SK-N-SH treated with all-trans-retinoic acid at 6 μM for 48 hours (cell line): ENCODE data around the gene DCAF7.

ENCODE experiments used
- ATAC-seq: fragments of 200-7000 bp; cut with Tn5 transposase; 3 replicates; pipeline ENCODE4 v1.9.1; 2020; ENCODE audit warnings: mild to moderate bottlenecking, moderate library complexity
- ARNTL ChIP-seq: fragments of 450-650 bp; formaldehyde crosslinking; IDR thresholded peaks from 2 replicates; pipeline ENCODE4 v1.5.0; 2020; ENCODE audit warnings: low read depth, mild to moderate bottlenecking, moderate library complexity, borderline replicate concordance
- BACH2 ChIP-seq: fragments of 250-450 bp; sonication (Bioruptor Pico); IDR thresholded peaks from 2 replicates; pipeline ENCODE4 v1.9.0; 2021; ENCODE audit warnings: mild to moderate bottlenecking, borderline replicate concordance
- CSDC2 ChIP-seq: fragments of 250-450 bp; sonication (Bioruptor Pico); IDR thresholded peaks from 2 replicates; pipeline ENCODE4 v1.5.0; 2020; ENCODE audit warnings: mild to moderate bottlenecking, moderate library complexity
- ESRRG ChIP-seq: fragments of 250-450 bp; sonication (Bioruptor Pico); IDR thresholded peaks from 2 replicates; pipeline ENCODE4 v1.6.1; 2021; ENCODE audit warnings: mild to moderate bottlenecking
- GLIS3 ChIP-seq: fragments of 250-450 bp; sonication (Bioruptor Pico); IDR thresholded peaks from 2 replicates; pipeline ENCODE4 v1.5.0; 2020; ENCODE audit warnings: mild to moderate bottlenecking, moderate library complexity
- OSR1 ChIP-seq: fragments of 250-450 bp; sonication (Bioruptor Pico); IDR thresholded peaks from 2 replicates; pipeline ENCODE4 v1.8.0; 2022; ENCODE audit warnings: moderate library complexity, mild to moderate bottlenecking, inconsistent platforms
- PPARA ChIP-seq: fragments of 250-450 bp; sonication (Bioruptor Pico); IDR thresholded peaks from 2 replicates; pipeline ENCODE4 v1.5.0; 2020; ENCODE audit warnings: mild to moderate bottlenecking, borderline replicate concordance
- RARB ChIP-seq: fragments of 250-450 bp; sonication (Bioruptor Pico); IDR thresholded peaks from 2 replicates; pipeline ENCODE4 v1.8.0; 2021; ENCODE audit warnings: mild to moderate bottlenecking, moderate library complexity
- SNAI2 ChIP-seq: fragments of 250-450 bp; sonication (Bioruptor Pico); IDR thresholded peaks from 2 replicates; pipeline ENCODE4 v1.5.0; 2020; ENCODE audit warnings: mild to moderate bottlenecking, moderate library complexity
- TCF4 ChIP-seq: fragments of 250-450 bp; sonication (Bioruptor Pico); IDR thresholded peaks from 2 replicates; pipeline ENCODE4 v1.8.0; 2021; ENCODE audit warnings: mild to moderate bottlenecking, moderate library complexity, borderline replicate concordance
- TOX ChIP-seq: fragments of 250-450 bp; sonication (Bioruptor Pico); IDR thresholded peaks from 2 replicates; pipeline ENCODE4 v1.8.0; 2021; ENCODE audit warnings: mild to moderate bottlenecking, moderate library complexity, borderline replicate concordance
- TSHZ2 ChIP-seq: fragments of 250-450 bp; sonication (Bioruptor Pico); IDR thresholded peaks from 2 replicates; pipeline ENCODE4 v1.5.0; 2020; ENCODE audit warnings: mild to moderate bottlenecking, moderate library complexity
- ZC3H10 ChIP-seq: fragments of 250-450 bp; sonication (Bioruptor Pico); IDR thresholded peaks from 2 replicates; pipeline ENCODE4 v1.5.1; 2021; ENCODE audit warnings: mild to moderate bottlenecking, moderate library complexity
- ZFP3 ChIP-seq: fragments of 250-450 bp; sonication (Bioruptor Pico); IDR thresholded peaks from 2 replicates; pipeline ENCODE4 v1.5.0; 2020; ENCODE audit warnings: mild to moderate bottlenecking, moderate library complexity
- ZFP30 ChIP-seq: fragments of 450-650 bp; formaldehyde crosslinking; IDR thresholded peaks from 2 replicates; pipeline ENCODE4 v1.5.0; 2022; ENCODE audit warnings: mild to moderate bottlenecking, moderate library complexity
- ZNF565 ChIP-seq: fragments of 450-650 bp; formaldehyde crosslinking; conservative IDR thresholded peaks from 2 replicates; pipeline ENCODE4 v1.5.0; 2020; ENCODE audit warnings: low read depth, mild to moderate bottlenecking, moderate library complexity
- ZNF70 ChIP-seq: fragments of 450-650 bp; formaldehyde crosslinking; IDR thresholded peaks from 2 replicates; pipeline ENCODE4 v1.5.0; 2020; ENCODE audit warnings: mild to moderate bottlenecking, moderate library complexity
- ZNF8 ChIP-seq: fragments of 450-650 bp; formaldehyde crosslinking; IDR thresholded peaks from 2 replicates; pipeline ENCODE4 v1.5.0; 2020; ENCODE audit warnings: mild to moderate bottlenecking, moderate library complexity
- TF ChIP-seq, protein P1 (sequence below): fragments of 250-450 bp; sonication (Bioruptor Pico); IDR thresholded peaks from 2 replicates; pipeline ENCODE4 v1.8.0; 2021; ENCODE audit warnings: low read depth, mild to moderate bottlenecking, moderate library complexity, borderline replicate concordance
- TF ChIP-seq, protein P2 (sequence below): fragments of 250-450 bp; sonication (Bioruptor Pico); IDR thresholded peaks from 2 replicates; pipeline ENCODE4 v1.5.1; 2020; ENCODE audit warnings: low read depth, mild to moderate bottlenecking, moderate library complexity

DCAF7 gene

GRCh38 chr17:63611354-63611753, 61.1 kb downstream of the DCAF7 start (continued):
- TF ChIP-seq TSHZ2 (CRISPR knock-in tag) (no peak), RARB (no peak), OSR1 (CRISPR knock-in tag) (no peak), CSDC2 (CRISPR knock-in tag) (no peak), ZC3H10 (CRISPR knock-in tag) (no peak), TCF4 (CRISPR knock-in tag) (no peak)

GRCh38 chr17:63613663-63614062, 63.4 kb downstream of the DCAF7 start:
- TF ChIP-seq ZNF565 (no peak), OSR1 (CRISPR knock-in tag) (no peak), TCF4 (CRISPR knock-in tag) (no peak), ESRRG (CRISPR knock-in tag) (no peak), BACH2 (no peak), GLIS3 (CRISPR knock-in tag) (no peak), ARNTL (no peak), ZNF8 (no peak), CSDC2 (CRISPR knock-in tag) (no peak), ZC3H10 (CRISPR knock-in tag) (no peak), RARB (no peak), TSHZ2 (CRISPR knock-in tag) (no peak), PPARA (CRISPR knock-in tag) (no peak), ZNF70 (no peak), ZFP30 (CRISPR knock-in tag) (no peak), ZFP3 (no peak), TOX (CRISPR knock-in tag) (no peak)
- TF ChIP-seq, protein P1, sequence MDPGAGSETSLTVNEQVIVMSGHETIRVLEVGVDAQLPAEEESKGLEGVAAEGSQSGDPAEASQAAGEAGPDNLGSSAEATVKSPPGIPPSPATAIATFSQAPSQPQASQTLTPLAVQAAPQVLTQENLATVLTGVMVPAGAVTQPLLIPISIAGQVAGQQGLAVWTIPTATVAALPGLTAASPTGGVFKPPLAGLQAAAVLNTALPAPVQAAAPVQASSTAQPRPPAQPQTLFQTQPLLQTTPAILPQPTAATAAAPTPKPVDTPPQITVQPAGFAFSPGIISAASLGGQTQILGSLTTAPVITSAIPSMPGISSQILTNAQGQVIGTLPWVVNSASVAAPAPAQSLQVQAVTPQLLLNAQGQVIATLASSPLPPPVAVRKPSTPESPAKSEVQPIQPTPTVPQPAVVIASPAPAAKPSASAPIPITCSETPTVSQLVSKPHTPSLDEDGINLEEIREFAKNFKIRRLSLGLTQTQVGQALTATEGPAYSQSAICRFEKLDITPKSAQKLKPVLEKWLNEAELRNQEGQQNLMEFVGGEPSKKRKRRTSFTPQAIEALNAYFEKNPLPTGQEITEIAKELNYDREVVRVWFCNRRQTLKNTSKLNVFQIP = no peak

GRCh38 chr17:63621229-63621683, 71.0 kb downstream of the DCAF7 start:
- TF ChIP-seq TSHZ2 (CRISPR knock-in tag) (no peak), SNAI2 (CRISPR knock-in tag) (no peak), ZC3H10 (CRISPR knock-in tag) (no peak), CSDC2 (CRISPR knock-in tag) (no peak), ESRRG (CRISPR knock-in tag) (no peak), OSR1 (CRISPR knock-in tag) (no peak), RARB (no peak)
- TF ChIP-seq, protein P2, sequence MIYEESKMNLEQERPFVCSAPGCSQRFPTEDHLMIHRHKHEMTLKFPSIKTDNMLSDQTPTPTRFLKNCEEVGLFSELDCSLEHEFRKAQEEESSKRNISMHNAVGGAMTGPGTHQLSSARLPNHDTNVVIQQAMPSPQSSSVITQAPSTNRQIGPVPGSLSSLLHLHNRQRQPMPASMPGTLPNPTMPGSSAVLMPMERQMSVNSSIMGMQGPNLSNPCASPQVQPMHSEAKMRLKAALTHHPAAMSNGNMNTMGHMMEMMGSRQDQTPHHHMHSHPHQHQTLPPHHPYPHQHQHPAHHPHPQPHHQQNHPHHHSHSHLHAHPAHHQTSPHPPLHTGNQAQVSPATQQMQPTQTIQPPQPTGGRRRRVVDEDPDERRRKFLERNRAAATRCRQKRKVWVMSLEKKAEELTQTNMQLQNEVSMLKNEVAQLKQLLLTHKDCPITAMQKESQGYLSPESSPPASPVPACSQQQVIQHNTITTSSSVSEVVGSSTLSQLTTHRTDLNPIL (CRISPR knock-in tag) = no peak
- TF ChIP-seq, all 23 proteins: peak for 0
- ATAC-seq = no peak

More at GRCh38 chr17:63613663-63614062, 63.4 kb downstream of the DCAF7 start:
- no peak for ATAC-seq
